IMR-90 (cell line): ENCODE results near the gene TMPRSS2. TPM values are rescaled to one million over a fixed set of nuclear protein-coding genes. Genes with fewer than 3 reads are reported as not detected.

Source experiments
- ATAC-seq: fragments of 200-7000 bp; cut with Tn5 transposase; 2 replicates; pipeline ENCODE4 v1.9.1; 2020; ENCODE audit warnings: low read depth, mild to moderate bottlenecking, moderate library complexity
- BruUV-seq: library from RNA; stranded (reverse); fragments of 400-500 nt; replicated peaks from 2 replicates; lab custom pipeline; 2021; lab: Mats Ljungman, UMichigan
- CTCF ChIA-PET: fragments of 300-600 bp; formaldehyde crosslinking; extraction: SDS; loops from one replicate; lab custom pipeline; 2021; ENCODE audit warnings: antibody characterized with exemption; lab: Yijun Ruan, JAX
- POLR2A ChIA-PET: fragments of 300-600 bp; sonication (Branson Sonifier 250); formaldehyde crosslinking; loops from one replicate; lab custom pipeline; 2022; ENCODE audit warnings: antibody characterized with exemption; ENCODE audit not compliant: unreplicated experiment; lab: Charles Lee
- DNase-seq: peaks from one replicate; pipeline ENCODE4 v3.0.0; 2013
- H2AFZ ChIP-seq: replicated peaks from 2 replicates; pipeline ENCODE3; 2013; ENCODE audit warnings: low read length, mild to moderate bottlenecking; ENCODE audit not compliant: poor library complexity
- H2AK5ac ChIP-seq: 2 replicates; pipeline ENCODE4 v1.6.1; 2013; ENCODE audit warnings: low read depth, low read length, inconsistent platforms
- H2AK9ac ChIP-seq: replicated peaks from 2 replicates; pipeline ENCODE3; 2013; ENCODE audit warnings: mild to moderate bottlenecking, low read depth, low read length, moderate library complexity; ENCODE audit not compliant: poor library complexity
- H2BK120ac ChIP-seq: 2 replicates; pipeline ENCODE4 v1.6.1; 2013; ENCODE audit warnings: low read depth, low read length, inconsistent platforms
- H2BK15ac ChIP-seq: 3 replicates; pipeline ENCODE4 v1.6.1; 2013; ENCODE audit warnings: low read depth, low read length, inconsistent platforms
- H2BK20ac ChIP-seq: 2 replicates; pipeline ENCODE4 v1.6.1; 2013; ENCODE audit warnings: low read depth, mild to moderate bottlenecking, inconsistent platforms, low read length, moderate library complexity
- H2BK5ac ChIP-seq: 2 replicates; pipeline ENCODE4 v1.6.1; 2013; ENCODE audit warnings: mild to moderate bottlenecking, low read depth, low read length, inconsistent platforms; ENCODE audit not compliant: poor library complexity, severe bottlenecking
- H3K14ac ChIP-seq: replicated peaks from 2 replicates; pipeline ENCODE4 v1.6.1; 2013; ENCODE audit warnings: low read depth, low read length, inconsistent platforms
- H3K18ac ChIP-seq: 2 replicates; pipeline ENCODE4 v1.6.1; 2013; ENCODE audit warnings: low read depth, low read length, control low read depth
- H3K23ac ChIP-seq: 2 replicates; pipeline ENCODE4 v1.6.1; 2013; ENCODE audit warnings: low read depth, low read length, inconsistent platforms
- H3K27ac ChIP-seq: 2 replicates; pipeline ENCODE4 v1.5.1; 2013; ENCODE audit warnings: mild to moderate bottlenecking, control low read depth, low read length; ENCODE audit not compliant: insufficient read depth
- H3K27me3 ChIP-seq: 2 replicates; pipeline ENCODE4 v1.6.1; 2013; ENCODE audit warnings: low read length; ENCODE audit not compliant: control insufficient read depth, insufficient read depth
- H3K36me3 ChIP-seq: 2 replicates; pipeline ENCODE4 v1.6.1; 2013; ENCODE audit warnings: low read length, mixed read lengths; ENCODE audit not compliant: control insufficient read depth, insufficient read depth
- H3K4ac ChIP-seq: 2 replicates; pipeline ENCODE4 v1.6.1; 2013; ENCODE audit warnings: low read depth, low read length, inconsistent platforms
- H3K4me1 ChIP-seq: 2 replicates; pipeline ENCODE4 v1.6.1; 2013; ENCODE audit warnings: low read length, mixed read lengths; ENCODE audit not compliant: control insufficient read depth, insufficient read depth
- H3K4me2 ChIP-seq: 2 replicates; pipeline ENCODE4 v1.6.1; 2013; ENCODE audit warnings: low read depth, mild to moderate bottlenecking, control low read depth, low read length, moderate library complexity
- H3K4me3 ChIP-seq: 2 replicates; pipeline ENCODE4 v1.5.1; 2013; ENCODE audit warnings: low read depth, mild to moderate bottlenecking, control low read depth, low read length, moderate library complexity; ENCODE audit not compliant: insufficient read depth
- H3K56ac ChIP-seq: 2 replicates; pipeline ENCODE4 v1.6.1; 2013; ENCODE audit warnings: low read length, inconsistent platforms; ENCODE audit not compliant: insufficient read depth; ENCODE audit errors: extremely low read depth
- H3K79me1 ChIP-seq, 2 experiments: 2 replicates each; pipeline ENCODE4 v1.6.1; 2013; ENCODE audit warnings: low read length in 2 of 2, inconsistent platforms in 1 of 2, low read depth in 1 of 2
- H3K9ac ChIP-seq: 2 replicates; pipeline ENCODE4 v1.6.1; 2013; ENCODE audit warnings: low read depth, low read length, control low read depth
- H3K9me1 ChIP-seq: 2 replicates; pipeline ENCODE4 v1.6.1; 2013; ENCODE audit warnings: low read length, inconsistent platforms; ENCODE audit not compliant: insufficient read depth
- H3K9me3 ChIP-seq: 2 replicates; pipeline ENCODE4 v1.6.1; 2013; ENCODE audit warnings: low read length; ENCODE audit not compliant: control insufficient read depth, insufficient read depth
- H4K20me1 ChIP-seq: 2 replicates; pipeline ENCODE4 v1.6.1; 2013; ENCODE audit warnings: low read length, inconsistent platforms; ENCODE audit not compliant: insufficient read depth
- H4K5ac ChIP-seq: 2 replicates; pipeline ENCODE4 v1.6.1; 2013; ENCODE audit warnings: mild to moderate bottlenecking, low read depth, low read length, control low read depth
- H4K8ac ChIP-seq, 2 experiments: 2 replicates each; pipeline ENCODE4 v1.6.1; 2013; ENCODE audit warnings: low read depth in 2 of 2, low read length in 2 of 2, control low read depth in 1 of 2, inconsistent platforms in 1 of 2
- H4K91ac ChIP-seq: 2 replicates; pipeline ENCODE4 v1.6.1; 2013; ENCODE audit warnings: low read depth, low read length, inconsistent platforms; ENCODE audit not compliant: insufficient read depth
- BHLHE40 ChIP-seq: fragments of 150-350 bp; IDR thresholded peaks from 2 replicates; pipeline ENCODE4 v1.6.1; 2016; ENCODE audit warnings: mild to moderate bottlenecking, low read depth, low read length
- CEBPB ChIP-seq: IDR thresholded peaks from 2 replicates; pipeline ENCODE4 v1.6.1; 2012; ENCODE audit warnings: low read depth, low read length, improper control_type of control experiment
- CHD1 ChIP-seq: IDR thresholded peaks from 2 replicates; pipeline ENCODE4 v1.6.1; 2012; ENCODE audit warnings: low read depth, low read length, improper control_type of control experiment
- FOS ChIP-seq: fragments of 150-350 bp; IDR thresholded peaks from 2 replicates; pipeline ENCODE4 v1.6.1; 2016; ENCODE audit warnings: low read depth, low read length
- MAFK ChIP-seq: IDR thresholded peaks from 2 replicates; pipeline ENCODE4 v1.6.1; 2012; ENCODE audit warnings: low read depth, low read length, improper control_type of control experiment
- MAZ ChIP-seq: IDR thresholded peaks from 2 replicates; pipeline ENCODE4 v1.6.1; 2012; ENCODE audit warnings: low read depth, mild to moderate bottlenecking, low read length, improper control_type of control experiment, moderate library complexity, borderline replicate concordance
- MXI1 ChIP-seq: IDR thresholded peaks from 2 replicates; pipeline ENCODE4 v1.6.1; 2012; ENCODE audit warnings: low read depth, mild to moderate bottlenecking, low read length, moderate library complexity, borderline replicate concordance
- NFE2L2 ChIP-seq: fragments of 150-350 bp; IDR thresholded peaks from 2 replicates; pipeline ENCODE4 v1.6.1; 2016; ENCODE audit warnings: low read depth, mild to moderate bottlenecking, low read length
- POLR2A ChIP-seq: IDR thresholded peaks from 2 replicates; pipeline ENCODE4 v1.6.1; 2012; ENCODE audit warnings: mild to moderate bottlenecking, low read depth, low read length
- RAD21 ChIP-seq: IDR thresholded peaks from 2 replicates; pipeline ENCODE4 v1.6.1; 2012; ENCODE audit warnings: low read length, improper control_type of control experiment
- RCOR1 ChIP-seq: IDR thresholded peaks from 2 replicates; pipeline ENCODE4 v1.6.1; 2012; ENCODE audit warnings: mild to moderate bottlenecking, low read length, improper control_type of control experiment; ENCODE audit not compliant: insufficient replicate concordance
- RFX5 ChIP-seq: IDR thresholded peaks from 2 replicates; pipeline ENCODE4 v1.8.0; 2012; ENCODE audit warnings: low read depth, mild to moderate bottlenecking, low read length, moderate library complexity
- SMC3 ChIP-seq: fragments of 150-350 bp; IDR thresholded peaks from 2 replicates; pipeline ENCODE4 v1.6.1; 2016; ENCODE audit warnings: low read depth, mild to moderate bottlenecking, antibody characterized with exemption, low read length, moderate library complexity
- WGBS, 2 experiments: methylation state at CpG; one replicate each; pipeline versions ENCODE4 v1.1.5 to v1.1.7; 2013; ENCODE audit warnings: missing lambda C conversion rate in 2 of 2; ENCODE audit not compliant: insufficient read length in 1 of 2; ENCODE audit errors: extremely low coverage in 2 of 2; 5-methylcytosine and 5-hydroxymethylcytosine counted together
- dilution Hi-C: fragments of 300-500 bp; cut with HindIII; formaldehyde crosslinking; loops from one replicate; pipeline ENCODE4 v1.14.3; 2018; ENCODE audit warnings: low sequenced_read_pairs; ENCODE audit not compliant: unreplicated experiment
- in situ Hi-C: fragments of 300-500 bp; cut with MboI; formaldehyde crosslinking; loops from 3 replicates; pipeline ENCODE4 v1.14.3; 2019; ENCODE audit warnings: low sequenced_read_pairs, inconsistent platforms, mixed read lengths
- intact Hi-C: fragments of 100-400 bp; cut with micrococcal nuclease; formaldehyde crosslinking; loops from 2 replicates; pipeline ENCODE4 v1.10.0; 2022
- polyA plus RNA-seq, 3 experiments: library from polyadenylated mRNA; depleted of rRNA; stranded (reverse); fragments of >200 nt; gene quantifications; 2 replicates each; pipeline ENCODE4 v1.2.3, GENCODE V29; 2012; ENCODE audit warnings: low replicate concordance in 1 of 3
- total RNA-seq: library from RNA; depleted of rRNA; stranded (reverse); fragments of >200 nt; gene quantifications from 2 replicates; pipeline ENCODE4 v1.2.3, GENCODE V29; 2012
- TF ChIP-seq, protein P1 (sequence below): fragments of 150-350 bp; IDR thresholded peaks from 2 replicates; pipeline ENCODE4 v1.6.1; 2017; ENCODE audit warnings: mild to moderate bottlenecking, antibody characterized with exemption, low read length, low read depth
- TF ChIP-seq, protein P2 (sequence below): fragments of 150-350 bp; IDR thresholded peaks from 2 replicates; pipeline ENCODE4 v1.6.1; 2016; ENCODE audit warnings: low read depth, mild to moderate bottlenecking, low read length, moderate library complexity, borderline replicate concordance
- TF ChIP-seq, protein P3 (sequence below): conservative IDR thresholded peaks from 2 replicates; pipeline ENCODE4 v1.5.1; 2012; ENCODE audit warnings: mild to moderate bottlenecking, low read depth, low read length, improper control_type of control experiment

TMPRSS2 gene
- total and polyA plus RNA-seq, 2 of the 4 experiments (the other 2 are of a cell fraction) = not detected

DNA sequence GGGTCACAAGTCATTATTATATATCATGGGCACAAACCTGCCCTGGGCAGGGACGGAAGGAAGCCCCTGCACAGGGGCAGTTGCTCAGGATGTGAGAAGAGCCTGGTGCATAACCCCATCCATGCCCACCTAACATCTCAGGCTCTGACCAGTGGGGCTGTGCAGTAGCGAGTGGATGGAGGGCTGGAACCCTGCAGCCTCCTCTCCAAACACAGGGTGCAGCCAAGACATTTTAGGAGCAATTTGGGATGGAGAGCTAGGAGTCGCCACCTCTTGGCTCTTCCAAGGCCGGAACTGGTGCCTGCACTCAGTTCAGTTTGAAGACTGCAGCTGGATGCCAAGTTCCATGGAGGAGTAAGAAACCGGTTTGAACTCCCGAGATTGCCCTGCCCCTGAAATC is 79.1 kb downstream of the TMPRSS2 start:
- Histone ChIP-seq H2BK20ac (no peak overlapping the region), H3K14ac (no peak overlapping the region), H2AFZ (no peak overlapping the region), H3K4ac (no peak overlapping the region), H4K20me1 (no peaks in the 10 kb centered on the region), H3K27ac (no peak overlapping the region), H4K8ac (no peak overlapping the region), H3K27me3 (peaks cover 21% of the 10 kb centered on the region), H3K4me1 (no peaks in the 10 kb centered on the region; the same call in 1 of the 2 replicates), H3K9me1 (no peaks in the 10 kb centered on the region), H3K23ac (no peak overlapping the region), H3K18ac (no peak overlapping the region), H2BK120ac (no peak overlapping the region), H3K36me3 (no peaks in the 10 kb centered on the region), H3K4me2 (no peak overlapping the region), H3K4me3 (no peak overlapping the region), H3K9me3 (no peaks in the 10 kb centered on the region), H3K9ac (no peak overlapping the region), H2BK15ac (no peak overlapping the region), H4K91ac (no peak overlapping the region), H2AK9ac (no peak overlapping the region), H2BK5ac (no peak overlapping the region), H3K56ac (no peak overlapping the region), H2AK5ac (no peak overlapping the region), H4K5ac (no peak overlapping the region), H3K79me1 (no peaks in the 10 kb centered on the region)
- DNase-seq (no peak), ATAC-seq (no peak)
- no TSS peak for BruUV-seq
- 70% methylated on average over 2 of the region's 6 CpGs; no CpG with 5 or more reads in 1 of the 2 experiments for WGBS, 2 experiments
- intact Hi-C loops (no loop called here), dilution Hi-C loops (no loop called here), in situ Hi-C loops (no loop called here)
- POLR2A ChIA-PET = no interaction called here
- CTCF ChIA-PET = no interaction called here
- TF ChIP-seq RAD21 (no peak), MXI1 (no peak), RCOR1 (no peak), SMC3 (no peak), POLR2A (no peak), FOS (no peak), RFX5 (no peak), CHD1 (no peak), NFE2L2 (no peak), MAZ (no peak), CEBPB (no peak), BHLHE40 (no peak), MAFK (no peak)
- TF ChIP-seq, protein P1, sequence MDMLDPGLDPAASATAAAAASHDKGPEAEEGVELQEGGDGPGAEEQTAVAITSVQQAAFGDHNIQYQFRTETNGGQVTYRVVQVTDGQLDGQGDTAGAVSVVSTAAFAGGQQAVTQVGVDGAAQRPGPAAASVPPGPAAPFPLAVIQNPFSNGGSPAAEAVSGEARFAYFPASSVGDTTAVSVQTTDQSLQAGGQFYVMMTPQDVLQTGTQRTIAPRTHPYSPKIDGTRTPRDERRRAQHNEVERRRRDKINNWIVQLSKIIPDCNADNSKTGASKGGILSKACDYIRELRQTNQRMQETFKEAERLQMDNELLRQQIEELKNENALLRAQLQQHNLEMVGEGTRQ = no peak
- TF ChIP-seq, protein P2, sequence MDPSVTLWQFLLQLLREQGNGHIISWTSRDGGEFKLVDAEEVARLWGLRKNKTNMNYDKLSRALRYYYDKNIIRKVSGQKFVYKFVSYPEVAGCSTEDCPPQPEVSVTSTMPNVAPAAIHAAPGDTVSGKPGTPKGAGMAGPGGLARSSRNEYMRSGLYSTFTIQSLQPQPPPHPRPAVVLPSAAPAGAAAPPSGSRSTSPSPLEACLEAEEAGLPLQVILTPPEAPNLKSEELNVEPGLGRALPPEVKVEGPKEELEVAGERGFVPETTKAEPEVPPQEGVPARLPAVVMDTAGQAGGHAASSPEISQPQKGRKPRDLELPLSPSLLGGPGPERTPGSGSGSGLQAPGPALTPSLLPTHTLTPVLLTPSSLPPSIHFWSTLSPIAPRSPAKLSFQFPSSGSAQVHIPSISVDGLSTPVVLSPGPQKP = no peak
- TF ChIP-seq, protein P3, sequence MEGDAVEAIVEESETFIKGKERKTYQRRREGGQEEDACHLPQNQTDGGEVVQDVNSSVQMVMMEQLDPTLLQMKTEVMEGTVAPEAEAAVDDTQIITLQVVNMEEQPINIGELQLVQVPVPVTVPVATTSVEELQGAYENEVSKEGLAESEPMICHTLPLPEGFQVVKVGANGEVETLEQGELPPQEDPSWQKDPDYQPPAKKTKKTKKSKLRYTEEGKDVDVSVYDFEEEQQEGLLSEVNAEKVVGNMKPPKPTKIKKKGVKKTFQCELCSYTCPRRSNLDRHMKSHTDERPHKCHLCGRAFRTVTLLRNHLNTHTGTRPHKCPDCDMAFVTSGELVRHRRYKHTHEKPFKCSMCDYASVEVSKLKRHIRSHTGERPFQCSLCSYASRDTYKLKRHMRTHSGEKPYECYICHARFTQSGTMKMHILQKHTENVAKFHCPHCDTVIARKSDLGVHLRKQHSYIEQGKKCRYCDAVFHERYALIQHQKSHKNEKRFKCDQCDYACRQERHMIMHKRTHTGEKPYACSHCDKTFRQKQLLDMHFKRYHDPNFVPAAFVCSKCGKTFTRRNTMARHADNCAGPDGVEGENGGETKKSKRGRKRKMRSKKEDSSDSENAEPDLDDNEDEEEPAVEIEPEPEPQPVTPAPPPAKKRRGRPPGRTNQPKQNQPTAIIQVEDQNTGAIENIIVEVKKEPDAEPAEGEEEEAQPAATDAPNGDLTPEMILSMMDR = no peak
